Mammary epithelial cell (primary cell): ENCODE results near the gene STX19.

Experiments used
- EZH2 ChIP-seq: IDR thresholded peaks from 2 replicates; pipeline ENCODE4 v1.6.1; 2012; ENCODE audit warnings: low read length, inconsistent platforms, borderline replicate concordance
- TF ChIP-seq, protein P1 (sequence below), 2 donors: IDR thresholded peaks in 1 of 2; conservative IDR thresholded peaks in 1 of 2; 2 replicates each; pipeline ENCODE4 v1.5.1; 2011 to 2012; ENCODE audit warnings: inconsistent platforms in 2 of 2, low read length in 2 of 2, mild to moderate bottlenecking in 2 of 2, control low read depth in 1 of 2, low read depth in 1 of 2; ENCODE audit not compliant: insufficient read depth in 1 of 2; ENCODE audit errors: extremely low read depth in 1 of 2

GRCh38 chr3:94063496-94064119 is 35.2 kb upstream of the STX19 start:
- TF ChIP-seq, protein P1, sequence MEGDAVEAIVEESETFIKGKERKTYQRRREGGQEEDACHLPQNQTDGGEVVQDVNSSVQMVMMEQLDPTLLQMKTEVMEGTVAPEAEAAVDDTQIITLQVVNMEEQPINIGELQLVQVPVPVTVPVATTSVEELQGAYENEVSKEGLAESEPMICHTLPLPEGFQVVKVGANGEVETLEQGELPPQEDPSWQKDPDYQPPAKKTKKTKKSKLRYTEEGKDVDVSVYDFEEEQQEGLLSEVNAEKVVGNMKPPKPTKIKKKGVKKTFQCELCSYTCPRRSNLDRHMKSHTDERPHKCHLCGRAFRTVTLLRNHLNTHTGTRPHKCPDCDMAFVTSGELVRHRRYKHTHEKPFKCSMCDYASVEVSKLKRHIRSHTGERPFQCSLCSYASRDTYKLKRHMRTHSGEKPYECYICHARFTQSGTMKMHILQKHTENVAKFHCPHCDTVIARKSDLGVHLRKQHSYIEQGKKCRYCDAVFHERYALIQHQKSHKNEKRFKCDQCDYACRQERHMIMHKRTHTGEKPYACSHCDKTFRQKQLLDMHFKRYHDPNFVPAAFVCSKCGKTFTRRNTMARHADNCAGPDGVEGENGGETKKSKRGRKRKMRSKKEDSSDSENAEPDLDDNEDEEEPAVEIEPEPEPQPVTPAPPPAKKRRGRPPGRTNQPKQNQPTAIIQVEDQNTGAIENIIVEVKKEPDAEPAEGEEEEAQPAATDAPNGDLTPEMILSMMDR (conservative IDR thresholded peaks at IDR 0.05 in 1 of 2, IDR thresholded peaks at IDR 0.05 in 1 of 2; ENCODE audit: extremely low read depth in 1 of 2, insufficient read depth in 1 of 2, low read depth in 1 of 2, low read length in 2 of 2), result no peak
- no peak for TF ChIP-seq EZH2
